H9 (cell line): ENCODE data around the gene RELB. TPM values are rescaled to one million over a fixed set of nuclear protein-coding genes. Genes with fewer than 3 reads are reported as not detected.

Experiments
- DNase-seq: peaks from one replicate; pipeline ENCODE4 v3.0.0-alpha.2; 2017
- H2AFZ ChIP-seq: one replicate; pipeline ENCODE4 v1.6.1; 2013; ENCODE audit warnings: mild to moderate bottlenecking, low read length, control low read depth, moderate library complexity
- H2AK5ac ChIP-seq: 2 replicates; pipeline ENCODE4 v1.6.1; 2013; ENCODE audit warnings: low read length, control low read depth, mixed read lengths; ENCODE audit not compliant: insufficient read length
- H2BK120ac ChIP-seq: one replicate; pipeline ENCODE4 v1.6.1; 2013; ENCODE audit warnings: low read depth, mild to moderate bottlenecking, low read length, control low read depth, inconsistent platforms; ENCODE audit not compliant: poor library complexity, severe bottlenecking
- H2BK12ac ChIP-seq: 2 replicates; pipeline ENCODE4 v1.6.1; 2013; ENCODE audit warnings: low read length, control low read depth, mixed read lengths, low read depth; ENCODE audit not compliant: insufficient read length
- H2BK15ac ChIP-seq: 2 replicates; pipeline ENCODE4 v1.6.1; 2013; ENCODE audit warnings: low read depth, low read length, control low read depth
- H2BK20ac ChIP-seq: one replicate; pipeline ENCODE4 v1.6.1; 2013; ENCODE audit warnings: low read depth, mild to moderate bottlenecking, low read length, control low read depth, inconsistent platforms; ENCODE audit not compliant: poor library complexity, severe bottlenecking
- H2BK5ac ChIP-seq: 2 replicates; pipeline ENCODE4 v1.6.1; 2013; ENCODE audit warnings: low read length, control low read depth, mixed read lengths; ENCODE audit not compliant: insufficient read length
- H3K14ac ChIP-seq: 2 replicates; pipeline ENCODE4 v1.6.1; 2013; ENCODE audit warnings: low read length, control low read depth; ENCODE audit not compliant: insufficient read depth
- H3K18ac ChIP-seq: 2 replicates; pipeline ENCODE4 v1.6.1; 2013; ENCODE audit warnings: low read depth, mild to moderate bottlenecking, mixed read lengths, low read length, control low read depth; ENCODE audit not compliant: insufficient read length
- H3K23ac ChIP-seq: 2 replicates; pipeline ENCODE4 v1.6.1; 2013; ENCODE audit warnings: low read length, control low read depth, mixed read lengths, low read depth; ENCODE audit not compliant: insufficient read length
- H3K23me2 ChIP-seq: 2 replicates; pipeline ENCODE4 v1.6.1; 2013; ENCODE audit warnings: low read depth, mild to moderate bottlenecking, mixed read lengths, low read length, control low read depth; ENCODE audit not compliant: insufficient read length, poor library complexity, severe bottlenecking
- H3K27ac ChIP-seq: 2 replicates; pipeline ENCODE4 v1.5.1; 2013; ENCODE audit warnings: low read length, control low read depth, mixed read lengths, low read depth; ENCODE audit not compliant: insufficient read length
- H3K27me3 ChIP-seq: 2 replicates; pipeline ENCODE4 v1.6.1; 2013; ENCODE audit warnings: low read length, control low read depth, inconsistent platforms; ENCODE audit not compliant: insufficient read depth
- H3K4ac ChIP-seq: 2 replicates; pipeline ENCODE4 v1.6.1; 2013; ENCODE audit warnings: low read depth, mild to moderate bottlenecking, control low read depth, inconsistent platforms, low read length, moderate library complexity
- H3K4me1 ChIP-seq: 2 replicates; pipeline ENCODE4 v1.6.1; 2013; ENCODE audit warnings: low read length, control low read depth, inconsistent platforms; ENCODE audit not compliant: insufficient read depth
- H3K4me2 ChIP-seq: 2 replicates; pipeline ENCODE4 v1.6.1; 2013; ENCODE audit warnings: low read length, control low read depth, mixed read lengths; ENCODE audit not compliant: insufficient read length, insufficient read depth
- H3K56ac ChIP-seq: 2 replicates; pipeline ENCODE4 v1.6.1; 2013; ENCODE audit warnings: low read depth, mild to moderate bottlenecking, mixed read lengths, low read length, control low read depth; ENCODE audit not compliant: insufficient read length
- H3K79me1 ChIP-seq: 2 replicates; pipeline ENCODE4 v1.6.1; 2013; ENCODE audit warnings: low read depth, mild to moderate bottlenecking, moderate library complexity, low read length, control low read depth, inconsistent platforms; ENCODE audit not compliant: insufficient read depth, poor library complexity, severe bottlenecking
- H3K79me2 ChIP-seq: 2 replicates; pipeline ENCODE4 v1.6.1; 2013; ENCODE audit warnings: low read length, control low read depth, inconsistent platforms; ENCODE audit not compliant: insufficient read depth
- H3K9ac ChIP-seq: 2 replicates; pipeline ENCODE4 v1.6.1; 2013; ENCODE audit warnings: low read length, control low read depth, mixed read lengths; ENCODE audit not compliant: insufficient read length; ENCODE audit errors: extremely low read depth
- H3K9me3 ChIP-seq: one replicate; pipeline ENCODE4 v1.6.1; 2013; ENCODE audit warnings: low read depth, low read length, inconsistent platforms; ENCODE audit not compliant: control insufficient read depth
- H3T11ph ChIP-seq: one replicate; pipeline ENCODE4 v1.6.1; 2013; ENCODE audit warnings: mild to moderate bottlenecking, low read length, control low read depth, inconsistent platforms
- H4K20me1 ChIP-seq: one replicate; pipeline ENCODE4 v1.6.1; 2013; ENCODE audit not compliant: control insufficient read depth, insufficient read length, insufficient read depth
- H4K5ac ChIP-seq: 2 replicates; pipeline ENCODE4 v1.6.1; 2013; ENCODE audit warnings: low read depth, mild to moderate bottlenecking, mixed read lengths, low read length, control low read depth; ENCODE audit not compliant: insufficient read length
- H4K8ac ChIP-seq: replicated peaks from 2 replicates; pipeline ENCODE4 v1.6.1; 2013; ENCODE audit warnings: low read length, control low read depth, mixed read lengths, low read depth; ENCODE audit not compliant: insufficient read length
- H4K91ac ChIP-seq: 2 replicates; pipeline ENCODE4 v1.6.1; 2013; ENCODE audit warnings: low read depth, mild to moderate bottlenecking, moderate library complexity, mixed read lengths, low read length, control low read depth; ENCODE audit not compliant: insufficient read length
- H3K27ac Mint-ChIP-seq, 3 experiments: 2 replicates in 2 of 3; 3 replicates in 1 of 3; pipeline ENCODE4 v1.8.0; 2020 to 2021; ENCODE audit warnings: mixed read lengths in 3 of 3, mild to moderate bottlenecking in 1 of 3, moderate library complexity in 1 of 3
- H3K27me3 Mint-ChIP-seq: 2 replicates; pipeline ENCODE4 v1.8.0; 2021; ENCODE audit warnings: low read depth, mild to moderate bottlenecking, moderate library complexity, mixed read lengths
- H3K36me3 Mint-ChIP-seq, 3 experiments: 2 replicates in 2 of 3; 3 replicates in 1 of 3; pipeline ENCODE4 v1.8.0; 2020 to 2021; ENCODE audit warnings: low read depth in 3 of 3, mixed read lengths in 3 of 3; ENCODE audit not compliant: insufficient read depth in 1 of 3
- H3K4me1 Mint-ChIP-seq, 2 experiments: 2 replicates each; pipeline ENCODE4 v1.8.0; 2020; ENCODE audit warnings: mixed read lengths in 2 of 2
- H3K4me3 Mint-ChIP-seq, 2 experiments: 2 replicates in 1 of 2; 3 replicates in 1 of 2; pipeline ENCODE4 v1.8.0; 2020 to 2021; ENCODE audit warnings: mild to moderate bottlenecking in 2 of 2, mixed read lengths in 2 of 2, moderate library complexity in 1 of 2
- H3K9me3 Mint-ChIP-seq, 2 experiments: 2 replicates in 1 of 2; 3 replicates in 1 of 2; pipeline ENCODE4 v1.8.0; 2020; ENCODE audit warnings: mild to moderate bottlenecking in 2 of 2, mixed read lengths in 2 of 2, moderate library complexity in 1 of 2
- CTCF ChIP-seq: fragments of 200-600 bp; sonication (generic); conservative IDR thresholded peaks from 3 replicates; pipeline ENCODE4 v1.8.0; 2021; ENCODE audit warnings: antibody characterized with exemption, mild to moderate bottlenecking
- WGBS: extraction: QIAGEN DNeasy Blood & Tissue Kit; methylation state at CpG from one replicate; pipeline ENCODE4 v1.1.7; 2013; ENCODE audit warnings: missing lambda C conversion rate, low lambda C conversion rate, mixed read lengths; ENCODE audit not compliant: insufficient read length; ENCODE audit errors: extremely low coverage; 5-methylcytosine and 5-hydroxymethylcytosine counted together
- total RNA-seq: library from RNA; stranded (reverse); gene quantifications from 2 replicates; pipeline ENCODE4 v1.2.1, GENCODE V29; 2021

The RELB gene
- total RNA-seq, 1 experiment from 2014 or later = 13.7 TPM

GRCh38 chr19:45008552-45008951, 7.3 kb downstream of the RELB start:
- Histone ChIP-seq H3K4ac (no peak overlapping the region), H3K79me2 (no peaks in the 10 kb centered on the region), H3K56ac (no peak overlapping the region), H3K18ac (no peak overlapping the region), H3T11ph (no peak overlapping the region), H3K27me3 (no peaks in the 10 kb centered on the region), H3K9ac (no peak overlapping the region), H3K79me1 (no peaks in the 10 kb centered on the region), H2BK15ac (no peak overlapping the region), H3K27ac (no peak overlapping the region), H3K9me3 (no peaks in the 10 kb centered on the region), H2BK12ac (no peak overlapping the region), H4K8ac (no peak overlapping the region), H2BK5ac (no peak overlapping the region), H3K23me2 (no peaks in the 10 kb centered on the region), H2BK20ac (no peak overlapping the region), H3K4me2 (no peak overlapping the region), H4K5ac (no peak overlapping the region), H3K14ac (no peak overlapping the region), H2AFZ (no peak overlapping the region), H2AK5ac (no peak overlapping the region), H2BK120ac (no peak overlapping the region), H3K4me1 (no peaks in the 10 kb centered on the region), H3K23ac (no peak overlapping the region), H4K20me1 (no peaks in the 10 kb centered on the region), H4K91ac (no peak overlapping the region)
- peak; percentile 46 for DNase-seq
- no CpG with 5 or more reads among the region's 10 CpGs for WGBS
- H3K27ac Mint-ChIP-seq = peak overlapping the region; percentile 44 to 77 (median 54); a peak in 2 of 7 replicates
- H3K27me3 Mint-ChIP-seq = no peaks in the 10 kb centered on the region
- no peaks in the 10 kb centered on the region for H3K9me3 Mint-ChIP-seq
- no peak for TF ChIP-seq CTCF
- peaks cover 0 to 4% (median 3%) of the 10 kb centered on the region in 3 experiments; a peak in 2 of 7 replicates for H3K36me3 Mint-ChIP-seq
- H3K4me1 Mint-ChIP-seq = 0 out of 4 replicates have a peak, but pooled peaks cover 0 to 2% of the 10 kb centered on the region in 2 experiments
- H3K4me3 Mint-ChIP-seq = no peak overlapping the region
